A172 (cell line): ENCODE data around the gene COX19. TPM values are rescaled to one million over a fixed set of nuclear protein-coding genes. Genes with fewer than 3 reads are reported as not detected.
"Not testable (repeated sequence)": the region's sequence is repeated elsewhere in the genome, so short reads cannot be mapped to it uniquely, and the experiment has no call there.

Source experiments
- DNase-seq: peaks from one replicate; pipeline ENCODE4 v3.0.0-alpha.2; 2015; ENCODE audit warnings: low spot score
- total RNA-seq: library from RNA; depleted of rRNA; stranded (reverse); fragments of >200 nt; shearing (Covaris generic); gene quantifications from 2 replicates; pipeline ENCODE4 v1.2.3, GENCODE V29; 2014

COX19 gene
- total RNA-seq, 1 experiment from 2014 or later = 8.8 TPM

- DNase-seq = no peak
Measured at GRCh38 chr7:1011297-1012003, 36.1 kb upstream of the COX19 start.

- DNase-seq = no peak
Measured at GRCh38 chr7:1010226-1010625, 34.9 kb upstream of the COX19 start.

GRCh38 chr7:1009747-1010146, 34.4 kb upstream of the COX19 start:
- no peak for DNase-seq

- DNase-seq = no peak
Measured at GRCh38 chr7:1008733-1009363, 33.5 kb upstream of the COX19 start.

- DNase-seq = no peak
Measured at GRCh38 chr7:1007901-1008300, 32.6 kb upstream of the COX19 start.

GRCh38 chr7:1005303-1005702, 30.0 kb upstream of the COX19 start:
- DNase-seq = no peak

GRCh38 chr7:1004018-1004852, 28.9 kb upstream of the COX19 start:
- no peak for DNase-seq

- not testable (repeated sequence) for DNase-seq
Measured at GRCh38 chr7:1002445-1002844, 27.1 kb upstream of the COX19 start.

- DNase-seq = not testable (repeated sequence)
Measured at GRCh38 chr7:1002026-1002425, 26.7 kb upstream of the COX19 start.

- DNase-seq = peak; percentile 27
Measured at GRCh38 chr7:1001069-1001770, 25.9 kb upstream of the COX19 start.

- DNase-seq = no peak
Measured at GRCh38 chr7:999941-1000935, 24.9 kb upstream of the COX19 start.

- DNase-seq = no peak
Measured at GRCh38 chr7:999149-999879, 24.0 kb upstream of the COX19 start.

GRCh38 chr7:997404-998395, 22.4 kb upstream of the COX19 start:
- DNase-seq = no peak

- no peak for DNase-seq
Measured at GRCh38 chr7:996079-996872, 20.9 kb upstream of the COX19 start.

- no peak for DNase-seq
Measured at GRCh38 chr7:995571-995970, 20.2 kb upstream of the COX19 start.

- DNase-seq = no peak
Measured at GRCh38 chr7:994592-995308, 19.4 kb upstream of the COX19 start.
